Activated CD4-positive, alpha-beta T cell treated with anti-CD3 and anti-CD28 coated beads, Interleukin-2, amount 50 U/mL, for 4 hours (primary cell): ENCODE measurements around the gene BRD7.

ENCODE experiments used
- DNase-seq, 2 experiments: peaks; one replicate each; pipeline ENCODE4 v3.0.0-alpha.2; 2020

BRD7 gene

DNA sequence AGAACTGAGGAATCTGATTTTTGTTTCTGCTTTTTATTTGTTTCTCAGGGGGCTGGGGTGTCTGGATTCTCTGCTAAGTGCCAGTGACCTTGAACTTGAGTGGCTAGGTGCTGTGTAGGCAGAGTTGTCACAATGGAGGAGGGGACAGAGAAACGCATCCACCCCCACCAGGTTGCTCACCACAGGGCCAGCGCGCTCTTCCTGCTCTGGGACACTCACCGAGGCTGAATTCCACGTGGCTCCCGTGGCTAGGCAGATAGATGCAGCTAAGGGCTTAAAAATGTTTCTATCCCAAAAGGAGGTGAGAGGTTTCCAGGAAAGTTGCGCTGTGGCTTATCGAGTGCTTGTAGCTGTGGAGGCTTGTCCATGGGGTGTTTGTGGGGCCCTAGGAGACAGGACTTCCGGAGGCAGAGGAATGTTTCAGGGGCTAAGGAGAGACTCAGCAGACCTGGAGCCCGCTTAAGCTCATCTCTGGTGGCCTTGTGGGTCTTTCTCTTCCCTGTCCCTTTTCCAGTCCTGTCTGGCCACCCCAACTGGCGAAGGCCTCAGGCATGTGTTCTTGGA lies 65.7 kb downstream of the BRD7 start:
- no peak for DNase-seq

DNA sequence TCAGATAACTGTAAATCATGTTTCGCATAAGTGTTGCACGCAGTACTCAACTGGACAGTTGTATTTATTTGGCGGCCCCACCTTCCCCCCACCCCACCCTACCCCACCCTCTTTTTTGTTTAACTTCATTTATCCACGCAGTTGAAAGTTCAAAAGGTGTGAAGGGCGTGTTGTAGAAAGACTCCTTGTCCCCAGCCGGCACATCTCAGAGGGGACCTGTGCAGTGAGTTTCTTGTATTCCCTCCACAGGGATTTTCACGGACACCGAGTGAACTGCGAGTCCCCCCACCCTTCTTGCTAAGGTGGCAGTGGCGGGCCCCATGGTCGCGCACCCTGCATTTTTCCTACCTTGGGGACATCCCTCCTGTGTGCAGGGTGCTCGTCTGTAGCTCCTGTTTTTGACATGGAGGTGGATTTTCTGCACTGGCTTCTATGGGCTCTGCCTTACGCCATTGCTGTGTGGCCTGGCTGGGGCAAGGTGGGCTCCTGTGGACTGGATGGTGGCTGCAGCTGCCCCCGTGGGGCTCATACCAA lies 66.2 kb downstream of the BRD7 start:
- no peak for DNase-seq

DNA sequence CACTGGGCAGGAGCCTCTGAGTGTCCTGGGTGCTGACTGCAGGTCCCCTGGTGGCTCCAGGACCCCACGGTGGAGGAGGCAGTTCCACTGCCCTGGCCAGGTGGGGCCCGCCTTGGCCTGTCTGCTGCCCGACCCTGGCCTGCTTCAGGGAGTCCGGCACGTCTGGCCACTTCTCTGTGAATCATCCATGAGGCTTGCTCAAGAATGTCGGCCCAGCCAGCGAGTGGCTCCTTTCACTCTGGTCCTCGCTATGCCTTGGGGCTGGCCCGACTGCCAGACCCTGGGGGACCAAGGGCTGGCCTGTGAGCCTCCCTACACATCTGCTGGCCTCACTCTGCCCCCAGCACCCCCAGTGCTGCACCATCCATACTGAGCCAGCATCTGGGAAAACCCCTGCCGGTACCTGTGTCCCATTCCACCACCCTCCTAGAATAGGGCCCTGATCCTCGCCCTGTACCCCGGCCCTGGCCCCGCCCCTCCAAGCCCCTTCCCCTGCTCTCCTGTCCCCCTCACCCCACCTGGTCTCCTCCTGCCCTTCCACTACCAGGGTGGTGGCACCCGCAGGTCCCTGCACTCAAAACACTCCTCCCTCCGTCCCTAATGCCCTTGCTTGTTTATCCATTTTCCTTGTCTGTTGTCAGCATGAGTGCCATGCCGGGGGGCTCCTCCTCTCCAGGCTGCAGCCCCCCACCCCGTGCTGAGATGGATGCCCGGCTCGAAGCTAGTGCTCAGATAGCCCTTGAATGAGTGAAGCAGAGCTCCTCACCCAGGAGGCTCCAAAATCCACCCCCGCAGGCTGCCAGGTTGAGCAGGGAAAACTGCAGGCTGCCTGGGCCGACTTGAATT lies 66.9 kb downstream of the BRD7 start:
- DNase-seq: no peak

DNA sequence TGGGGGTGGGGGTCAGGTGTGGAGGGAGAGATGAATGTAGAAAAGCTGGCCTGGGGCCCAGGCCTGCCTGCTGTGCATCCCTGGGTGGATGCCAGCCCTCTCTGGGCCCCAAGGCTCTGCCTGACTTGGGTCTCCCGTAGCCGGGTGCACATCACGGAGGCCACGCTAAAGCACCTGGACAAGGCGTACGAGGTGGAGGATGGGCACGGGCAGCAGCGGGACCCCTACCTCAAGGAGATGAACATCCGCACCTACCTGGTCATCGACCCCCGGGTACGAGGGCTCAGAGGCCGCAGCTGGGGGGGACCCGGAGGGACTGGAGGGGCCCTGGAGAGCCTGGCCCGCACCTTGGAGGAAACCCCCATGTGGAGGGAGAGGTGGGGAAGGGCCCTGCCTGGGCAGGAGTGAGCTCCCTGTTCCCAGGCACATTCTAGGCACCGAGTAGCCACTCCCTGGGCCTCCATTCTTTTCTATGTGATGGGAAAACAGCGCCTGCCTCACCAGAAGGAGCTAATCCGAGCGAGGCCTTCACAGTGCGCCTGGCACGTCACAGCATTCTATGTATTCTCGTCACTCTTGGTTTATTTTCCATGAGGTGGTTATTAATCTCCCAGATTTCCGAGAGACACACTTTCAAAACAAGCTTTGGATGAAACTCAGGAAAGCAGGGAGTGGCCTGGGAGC lies 67.7 kb downstream of the BRD7 start:
- DNase-seq: no peak

DNA sequence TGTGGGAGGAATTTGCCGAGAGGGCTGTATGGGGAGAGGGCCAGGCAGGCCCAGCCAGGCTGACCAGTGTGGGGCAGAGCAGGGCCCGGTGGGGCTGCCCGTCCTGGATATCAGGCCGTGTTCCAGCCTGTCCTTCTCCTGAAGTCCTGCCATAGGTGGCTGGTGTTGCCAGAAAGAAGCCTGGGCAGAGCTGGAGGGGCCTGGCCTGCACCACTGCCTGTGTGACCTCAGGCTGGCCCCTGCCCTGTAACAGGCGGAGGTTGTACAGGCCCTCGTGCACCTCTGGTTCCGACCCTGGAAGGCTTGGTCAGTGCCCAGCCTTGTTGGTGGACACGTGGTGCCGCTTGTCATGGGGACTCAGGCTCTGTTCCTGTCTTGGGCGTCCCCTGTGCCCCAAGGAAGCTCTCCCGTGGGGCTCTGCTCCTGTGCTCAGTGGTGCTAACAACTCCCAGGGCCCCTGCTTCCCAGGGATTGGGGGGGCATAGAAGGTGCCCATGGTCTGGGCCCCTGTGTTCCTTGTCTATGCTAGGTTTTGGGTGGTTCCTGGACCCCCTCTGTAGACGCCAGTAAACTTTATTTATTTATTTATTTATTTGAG lies 69.2 kb downstream of the BRD7 start:
- no peak for DNase-seq

DNA sequence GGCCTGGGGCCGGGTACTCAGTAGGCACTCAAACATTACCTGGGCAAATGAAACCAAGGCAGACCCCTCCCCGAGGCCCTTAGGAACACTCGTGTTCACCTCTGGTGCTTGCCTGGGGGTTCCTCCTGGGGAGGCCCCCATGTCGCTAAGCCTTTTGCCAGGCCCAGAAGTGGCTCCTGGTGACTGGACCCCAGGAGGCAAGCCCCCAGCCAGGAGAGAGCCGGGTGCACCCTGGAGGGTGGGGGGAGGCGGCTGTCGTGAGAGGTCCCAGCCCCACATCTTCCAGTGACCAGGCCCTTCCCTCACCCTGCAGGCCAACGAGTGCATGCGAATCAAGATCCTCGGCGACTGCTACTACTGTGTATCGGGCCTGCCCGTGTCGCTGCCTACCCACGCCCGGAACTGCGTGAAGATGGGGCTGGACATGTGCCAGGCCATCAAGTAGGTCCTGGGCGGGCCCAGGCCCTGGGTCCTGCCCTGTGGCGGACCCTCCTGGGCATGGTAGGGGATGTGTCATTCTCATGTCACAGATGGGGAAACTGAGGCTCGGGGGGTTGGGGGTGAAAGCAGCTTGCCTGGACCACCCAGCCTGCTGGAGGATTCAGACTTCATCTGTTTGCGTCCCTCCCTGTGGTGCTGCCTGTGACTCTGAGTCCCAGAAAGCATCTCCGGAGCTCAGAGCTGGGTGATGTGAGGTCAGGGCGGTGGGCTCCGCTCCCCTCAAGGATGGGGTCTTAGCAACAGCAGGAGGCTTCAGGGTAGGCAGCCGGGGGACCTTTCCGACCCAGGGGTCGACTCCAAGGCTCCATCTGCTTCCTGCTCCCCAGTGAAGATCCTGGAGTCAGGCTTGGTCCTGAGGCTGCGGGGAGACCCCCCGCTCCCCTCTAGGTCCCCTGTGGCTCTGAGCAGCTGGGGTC lies 69.9 kb downstream of the BRD7 start:
- DNase-seq: no peak

DNA sequence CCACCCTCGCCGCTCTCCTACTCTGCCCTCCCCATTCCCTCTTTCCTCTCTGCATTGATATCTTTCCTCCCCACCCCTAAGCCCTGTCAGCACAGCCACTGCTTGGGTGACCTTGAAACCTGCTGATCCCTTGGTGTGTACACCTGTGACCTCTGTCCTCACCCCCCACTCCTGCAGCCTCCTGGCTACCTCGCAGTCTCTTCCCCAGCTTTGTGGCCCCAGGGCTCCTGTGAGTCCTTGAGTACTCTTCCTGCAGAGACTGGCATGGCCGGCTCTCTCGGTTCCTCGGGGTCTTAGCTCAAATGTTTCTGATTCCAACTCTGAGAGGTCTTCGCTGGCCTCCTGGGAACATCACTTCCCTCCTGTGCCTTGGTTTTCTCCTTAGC lies 70.7 kb downstream of the BRD7 start:
- no peak for DNase-seq

DNA sequence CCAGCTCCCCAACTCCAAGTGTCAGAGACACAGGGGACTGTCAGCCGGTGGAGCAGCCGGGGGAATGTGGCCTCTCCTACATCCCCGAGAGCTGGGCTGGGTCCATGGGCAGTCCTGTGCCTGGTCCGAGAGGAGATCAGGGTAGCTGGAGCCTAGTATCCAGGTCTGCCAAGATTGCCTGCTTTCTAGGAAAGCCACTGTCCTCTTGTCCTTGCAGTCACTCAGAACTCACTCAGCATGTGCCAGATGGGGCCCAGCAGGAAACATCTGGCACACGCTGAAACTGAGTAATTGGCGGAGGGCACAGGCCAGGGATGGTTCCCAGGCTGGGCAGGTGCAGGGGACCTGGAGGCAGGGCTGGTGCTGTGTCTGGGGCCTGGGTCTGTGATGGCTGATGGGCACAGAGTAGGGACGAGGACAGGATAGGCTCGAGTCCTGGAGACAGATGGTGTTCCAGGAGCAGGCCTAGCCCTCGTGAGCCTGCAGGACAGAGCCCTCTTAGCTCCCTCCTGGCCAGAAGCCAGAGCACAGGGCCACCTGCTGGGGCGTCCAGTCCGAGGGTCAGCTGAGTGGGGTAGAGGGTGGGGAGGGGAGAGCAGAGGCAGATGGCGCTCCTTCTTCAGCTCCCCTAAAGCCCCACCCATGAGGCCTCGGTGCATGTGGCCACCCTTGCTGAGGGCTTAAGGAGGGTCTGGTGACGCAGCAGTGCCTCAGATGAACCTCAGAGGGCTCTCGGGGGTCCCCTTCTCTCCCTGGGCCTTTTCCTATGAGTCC lies 71.3 kb downstream of the BRD7 start:
- no peak for DNase-seq

DNA sequence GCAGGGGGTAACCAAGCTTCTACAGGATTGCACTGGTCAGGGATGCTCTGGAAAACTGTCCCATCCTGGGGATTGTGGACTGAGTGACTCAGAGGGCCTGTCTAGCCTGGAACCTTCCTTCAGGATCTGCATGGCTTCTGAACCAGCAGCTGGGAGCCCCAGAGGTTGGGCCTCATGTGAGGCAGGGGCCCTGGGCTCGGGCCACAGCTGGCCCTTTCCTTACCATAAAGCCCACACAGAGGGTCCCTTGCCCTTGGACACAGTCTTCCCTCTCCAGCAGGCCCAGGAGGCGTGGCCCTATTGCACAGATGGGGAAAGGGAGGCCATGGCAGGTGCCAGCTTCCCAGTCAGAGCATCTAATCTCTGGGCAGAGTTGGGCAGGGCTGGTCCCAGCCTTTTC lies 72.0 kb downstream of the BRD7 start:
- no peak for DNase-seq

DNA sequence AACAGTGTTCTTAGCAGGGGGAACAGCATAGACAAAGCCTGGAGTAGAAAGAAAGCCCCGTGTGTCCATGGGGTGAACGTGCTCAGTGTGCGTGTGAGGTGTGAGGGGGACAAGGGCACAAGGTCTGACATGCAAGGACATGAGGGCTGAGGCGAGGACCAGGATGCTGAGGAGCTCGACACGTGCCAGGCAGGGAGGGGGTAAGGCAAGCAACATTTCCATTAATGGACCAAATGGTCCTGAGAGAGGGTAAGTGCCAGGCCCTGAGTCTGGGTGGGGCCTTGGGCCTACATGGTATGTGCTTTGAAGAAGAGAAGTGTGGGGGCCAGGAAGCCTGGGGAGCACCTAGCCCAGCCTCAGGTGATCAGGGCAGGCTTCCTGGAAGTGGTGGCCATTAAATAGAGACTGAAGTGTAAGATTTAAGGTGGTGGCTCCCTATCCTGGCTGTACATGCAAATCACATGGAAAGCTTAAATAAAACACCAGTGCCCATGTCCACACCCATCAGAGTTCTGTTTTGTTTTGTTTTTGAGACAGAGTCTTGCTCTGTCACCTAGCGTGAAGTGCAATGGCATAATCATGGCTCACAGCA lies 73.2 kb downstream of the BRD7 start:
- no peak for DNase-seq

DNA sequence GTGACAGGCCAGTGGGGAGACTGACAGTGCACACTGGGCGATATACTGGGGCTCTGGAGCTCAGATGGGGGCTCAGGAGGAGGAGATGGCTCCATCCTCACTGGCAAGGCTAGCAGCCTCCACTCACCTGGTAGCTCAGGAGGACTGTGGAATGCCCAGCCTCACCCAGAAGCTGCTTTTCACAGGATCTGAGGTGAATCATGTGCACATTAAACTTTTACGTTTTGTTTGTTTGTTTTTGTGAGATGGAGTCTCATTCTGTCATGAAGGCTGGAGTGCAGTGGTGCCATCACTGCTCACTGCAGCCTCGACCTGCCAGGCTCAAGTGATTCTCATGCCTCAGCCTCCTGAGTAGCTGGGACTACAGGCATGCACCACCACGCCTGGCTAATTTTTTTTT lies 73.8 kb downstream of the BRD7 start:
- no peak for DNase-seq

DNA sequence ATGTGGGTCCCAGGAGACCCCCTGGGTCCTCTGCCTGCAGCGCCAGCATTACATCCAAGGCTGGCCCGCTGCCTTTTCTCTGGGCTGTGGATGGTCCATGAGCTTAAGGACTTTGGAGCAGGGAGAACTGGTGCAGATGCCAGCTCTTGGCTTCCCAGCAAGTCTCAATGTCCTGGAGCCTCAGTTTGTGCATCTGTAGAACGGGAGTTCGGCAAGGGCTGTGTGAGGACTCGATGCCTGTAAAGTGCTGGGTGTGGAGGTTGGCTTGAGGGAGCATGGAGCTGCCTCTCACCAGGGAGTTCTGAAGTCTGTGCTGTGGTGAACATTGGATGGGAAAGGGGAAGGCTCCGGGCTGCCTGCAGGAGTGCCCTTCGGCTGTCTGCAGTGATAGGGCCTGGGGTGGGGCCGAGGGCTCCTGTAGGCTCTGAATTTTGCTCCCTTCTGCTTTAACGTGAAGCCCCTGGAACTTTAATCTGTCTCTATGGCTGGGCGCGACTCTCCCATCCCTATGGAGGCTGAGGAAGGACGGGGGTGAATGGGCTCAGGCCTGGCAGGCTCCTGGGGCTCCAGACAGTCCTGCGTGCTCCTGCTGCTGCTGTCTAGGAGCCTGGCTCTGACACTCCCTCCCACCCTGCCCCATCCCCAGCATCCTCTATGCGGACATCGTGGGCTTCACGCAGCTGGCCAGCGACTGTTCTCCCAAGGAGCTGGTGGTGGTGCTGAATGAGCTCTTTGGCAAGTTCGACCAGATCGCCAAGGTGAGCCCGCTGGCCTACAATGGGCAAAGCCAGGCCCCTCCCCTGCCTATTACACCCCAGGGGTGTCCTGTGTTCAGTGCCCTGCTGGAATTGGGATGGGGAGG lies 74.6 kb downstream of the BRD7 start:
- no peak for DNase-seq

DNA sequence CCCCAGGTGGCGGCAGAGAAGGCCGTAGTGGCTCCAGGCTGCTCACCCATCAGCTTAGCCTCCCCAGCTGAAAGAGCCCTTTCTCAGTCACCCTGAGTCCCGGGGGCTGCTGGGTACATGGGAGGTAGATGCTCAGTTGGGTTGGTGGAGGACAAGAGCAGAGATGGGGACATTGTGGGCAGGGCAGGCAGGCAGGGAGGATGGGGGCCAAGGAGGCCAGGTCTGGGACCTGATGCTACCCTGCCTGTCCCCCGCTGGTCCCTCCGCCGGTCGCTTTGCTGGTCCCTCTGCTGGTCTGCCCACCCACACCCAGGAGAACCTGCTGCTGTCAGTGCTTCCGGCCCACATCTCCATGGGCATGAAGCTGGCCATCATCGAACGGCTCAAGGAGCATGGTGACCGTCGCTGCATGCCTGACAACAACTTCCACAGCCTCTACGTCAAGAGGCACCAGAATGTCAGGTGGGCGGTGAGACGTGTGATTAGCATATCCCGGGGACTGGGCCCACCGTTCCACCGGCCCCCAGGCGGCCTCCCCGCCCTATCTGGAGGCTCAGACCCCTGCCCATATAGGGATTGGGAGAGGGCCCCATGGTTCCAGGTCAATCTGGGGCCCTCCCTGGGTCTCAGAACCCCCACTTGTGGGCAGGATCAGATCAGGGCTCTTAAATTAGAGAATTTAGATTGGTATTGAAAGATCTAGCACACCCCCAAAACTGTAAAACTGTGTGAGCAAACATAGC lies 75.6 kb downstream of the BRD7 start:
- DNase-seq: no peak

DNA sequence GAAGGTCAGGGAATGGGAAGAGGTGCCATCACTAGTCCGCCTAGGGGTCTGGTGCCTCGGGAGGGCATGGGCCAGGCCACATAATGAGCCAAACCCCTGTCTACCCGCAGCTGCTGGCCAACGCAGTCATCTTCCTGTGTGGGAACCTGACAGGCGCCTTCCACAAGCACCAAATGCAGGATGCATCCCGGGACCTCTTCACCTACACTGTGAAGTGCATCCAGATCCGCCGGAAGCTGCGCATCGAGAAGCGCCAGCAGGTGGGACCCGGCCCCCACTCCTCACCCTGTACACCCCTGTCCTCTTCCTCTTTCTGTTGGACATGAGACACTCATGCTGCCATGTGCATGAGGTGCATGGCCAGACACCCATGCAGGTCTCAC lies 76.2 kb downstream of the BRD7 start:
- DNase-seq: no peak

DNA sequence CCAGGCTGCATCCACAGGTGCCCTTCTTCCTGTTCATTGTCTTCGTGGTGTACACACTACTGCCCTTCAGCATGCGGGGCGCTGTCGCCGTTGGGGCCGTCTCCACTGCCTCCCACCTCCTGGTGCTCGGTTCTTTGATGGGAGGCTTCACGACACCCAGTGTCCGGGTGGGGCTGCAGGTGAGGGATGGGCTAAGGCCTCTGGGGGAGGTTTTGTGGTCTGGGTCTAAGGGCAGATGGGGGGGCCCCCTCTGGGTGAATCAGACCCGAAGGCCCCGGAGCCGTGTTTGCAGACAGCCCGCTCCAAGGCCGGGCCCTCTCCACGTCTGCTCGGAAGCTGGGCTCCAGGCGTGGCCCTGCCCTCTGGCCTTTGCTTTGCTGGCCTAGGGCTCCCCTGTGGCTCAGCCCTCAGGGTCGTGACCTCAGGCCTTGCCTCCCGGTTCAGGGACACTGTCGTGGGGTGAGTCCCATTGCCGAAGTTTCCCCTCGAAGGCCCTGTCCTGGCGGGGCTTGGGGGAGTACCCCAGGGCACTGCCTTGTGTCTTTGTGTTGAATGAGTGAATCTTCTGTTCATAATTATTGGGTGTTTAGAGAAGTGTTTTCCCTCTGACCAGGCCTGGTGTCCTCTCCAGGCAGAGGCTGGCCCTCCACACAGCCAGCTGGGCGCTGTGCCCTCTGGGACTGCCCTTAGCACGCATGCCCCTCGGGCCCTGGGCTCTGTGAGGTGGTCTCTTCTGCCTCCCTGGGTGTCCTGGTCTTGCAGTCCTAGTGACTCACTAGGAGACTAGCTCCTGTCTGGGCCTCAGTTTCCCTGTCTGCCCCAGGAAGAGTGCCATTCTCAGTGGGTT lies 76.8 kb downstream of the BRD7 start:
- DNase-seq: no peak

DNA sequence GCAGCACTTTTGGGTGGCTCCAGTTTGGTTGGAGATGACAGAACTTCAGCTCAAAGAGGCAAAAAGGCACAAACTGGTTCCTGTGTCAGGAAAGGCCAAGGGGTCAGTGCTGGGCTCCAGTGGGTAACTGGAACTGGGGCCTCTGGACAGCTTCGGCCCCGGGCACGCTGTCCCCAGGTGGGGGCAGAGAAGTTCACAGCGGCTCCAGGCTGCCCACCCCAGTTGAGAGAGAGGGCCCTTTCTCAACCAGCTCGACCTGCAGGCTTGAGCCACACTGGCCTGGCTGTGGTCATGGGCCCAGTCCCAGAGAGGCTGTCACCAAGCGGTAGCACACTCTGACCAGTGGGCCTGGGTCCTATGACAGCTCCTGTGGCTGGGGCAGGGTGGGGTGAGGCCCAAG lies 77.9 kb downstream of the BRD7 start:
- DNase-seq: no peak

DNA sequence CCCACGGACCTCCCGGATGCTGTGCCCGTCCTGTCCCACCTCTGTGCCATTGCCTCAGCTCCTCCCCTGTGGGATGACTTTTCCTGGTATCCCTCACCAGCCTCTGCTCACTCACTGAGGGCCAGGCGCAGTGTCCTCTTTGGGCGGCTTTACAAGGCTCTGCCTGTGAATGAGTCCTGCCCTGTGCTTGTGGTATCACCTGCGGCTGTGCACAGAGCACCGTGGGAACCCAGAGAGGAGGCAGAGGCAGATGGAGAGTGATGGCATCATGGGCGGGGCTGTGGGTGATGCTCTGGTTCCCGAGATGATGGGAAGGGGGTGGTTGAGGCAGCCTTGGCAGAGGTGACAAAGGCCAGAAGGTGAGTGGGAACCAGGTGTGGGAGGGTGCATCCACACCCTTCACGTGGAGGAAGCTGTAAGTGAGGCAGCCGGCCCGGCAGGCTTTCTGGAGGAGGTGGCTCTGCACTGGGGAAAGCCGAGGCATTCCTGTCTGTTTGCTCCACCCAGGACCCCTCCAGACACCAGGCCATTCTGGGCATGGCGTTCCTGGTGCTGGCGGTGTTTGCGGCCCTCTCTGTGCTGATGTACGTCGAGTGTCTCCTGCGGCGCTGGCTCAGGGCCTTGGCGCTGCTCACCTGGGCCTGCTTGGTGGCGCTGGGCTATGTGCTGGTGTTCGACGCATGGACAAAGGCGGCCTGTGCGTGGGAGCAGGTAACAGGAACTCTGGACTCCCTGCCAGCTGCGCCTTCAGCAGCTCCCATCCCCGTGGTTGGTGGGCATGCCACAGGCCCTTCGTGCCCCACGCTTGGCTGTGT lies 78.6 kb downstream of the BRD7 start:
- DNase-seq: no peak

DNA sequence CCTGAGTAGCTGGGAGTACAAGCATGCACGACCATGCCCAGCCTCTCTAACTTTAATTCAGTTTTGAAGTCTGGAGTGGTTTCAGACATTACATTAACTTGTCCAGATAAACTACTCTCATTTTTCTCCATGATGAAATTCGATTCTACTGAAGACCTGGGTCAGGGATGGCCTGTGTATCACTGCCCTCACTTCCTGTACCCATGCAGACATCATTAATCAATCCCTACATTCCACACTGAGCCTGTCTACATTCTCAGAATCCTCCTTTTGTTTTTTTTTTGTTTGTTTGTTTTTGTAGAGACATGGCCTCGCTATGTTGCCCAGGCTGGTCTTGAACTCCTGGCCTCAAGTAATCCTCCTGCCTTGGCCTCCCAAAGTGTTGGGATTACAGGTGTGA lies 79.9 kb downstream of the BRD7 start:
- no peak for DNase-seq
